WERI-Rb-1 (cell line): ENCODE measurements around the gene ZBTB20.
"Not testable (repeated sequence)": the region's sequence is repeated elsewhere in the genome, so short reads cannot be mapped to it uniquely, and the experiment has no call there.

Experiments
- DNase-seq: peaks from one replicate; pipeline ENCODE4 v3.0.0-alpha.2; 2020
- H3K27ac ChIP-seq: fragments of 250-450 bp; sonication (Bioruptor Pico); 2 replicates; pipeline ENCODE4 v1.5.1; 2020; ENCODE audit warnings: mild to moderate bottlenecking, moderate library complexity
- H3K27me3 ChIP-seq: fragments of 250-450 bp; sonication (Bioruptor Pico); 2 replicates; pipeline ENCODE4 v1.5.1; 2021; ENCODE audit warnings: mild to moderate bottlenecking, low read depth, moderate library complexity; ENCODE audit not compliant: insufficient read depth, severe bottlenecking
- H3K36me3 ChIP-seq: fragments of 250-450 bp; sonication (Bioruptor Pico); 2 replicates; pipeline ENCODE4 v1.5.1; 2020; ENCODE audit warnings: mild to moderate bottlenecking, moderate library complexity
- H3K4me3 ChIP-seq: 2 replicates; pipeline ENCODE4 v1.5.1; 2011; ENCODE audit warnings: low read depth, mild to moderate bottlenecking, control low read depth, low read length
- H3K9me3 ChIP-seq: fragments of 250-450 bp; sonication (Bioruptor Pico); 2 replicates; pipeline ENCODE4 v1.5.1; 2021; ENCODE audit warnings: mild to moderate bottlenecking, moderate library complexity; ENCODE audit not compliant: severe bottlenecking
- TF ChIP-seq, protein P1 (sequence below): IDR thresholded peaks from 2 replicates; pipeline ENCODE4 v1.5.1; 2011; ENCODE audit warnings: low read depth, mild to moderate bottlenecking, control low read depth, inconsistent platforms, low read length

The ZBTB20 gene

DNA sequence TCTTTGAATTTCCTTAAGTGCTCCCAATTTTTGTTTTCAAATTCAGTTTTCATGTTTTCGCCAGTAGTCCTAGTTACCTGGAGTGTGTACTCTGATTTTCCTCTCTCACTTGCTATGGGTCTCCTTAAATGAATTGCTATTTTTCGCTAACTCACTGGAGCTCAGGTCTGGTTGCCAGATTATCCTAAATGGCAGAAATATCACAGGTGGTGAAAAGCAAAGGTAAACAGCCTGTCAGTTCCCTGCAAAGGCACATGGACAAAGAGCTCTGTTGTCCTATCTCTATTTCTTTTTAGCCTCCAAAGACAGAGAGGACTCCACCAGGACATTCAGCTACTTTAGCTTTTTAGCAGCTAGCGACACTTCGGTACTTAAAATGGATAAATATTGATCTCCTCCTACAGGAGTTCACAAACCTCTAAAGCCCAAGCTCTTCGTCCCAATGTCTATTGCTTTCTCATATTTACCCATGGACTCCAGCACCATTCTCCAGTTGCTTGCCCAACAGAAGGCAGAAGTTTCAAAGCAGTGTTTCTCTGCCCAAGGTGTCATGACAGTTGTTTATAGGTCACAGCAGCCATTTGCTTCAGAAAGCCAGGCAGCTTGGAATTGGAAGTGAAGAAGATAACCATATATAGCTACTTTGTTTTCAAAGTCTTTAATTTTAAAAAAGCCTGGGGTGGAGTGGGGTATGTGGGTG lies 12.3 kb downstream of the ZBTB20 start:
- TF ChIP-seq, protein P1, sequence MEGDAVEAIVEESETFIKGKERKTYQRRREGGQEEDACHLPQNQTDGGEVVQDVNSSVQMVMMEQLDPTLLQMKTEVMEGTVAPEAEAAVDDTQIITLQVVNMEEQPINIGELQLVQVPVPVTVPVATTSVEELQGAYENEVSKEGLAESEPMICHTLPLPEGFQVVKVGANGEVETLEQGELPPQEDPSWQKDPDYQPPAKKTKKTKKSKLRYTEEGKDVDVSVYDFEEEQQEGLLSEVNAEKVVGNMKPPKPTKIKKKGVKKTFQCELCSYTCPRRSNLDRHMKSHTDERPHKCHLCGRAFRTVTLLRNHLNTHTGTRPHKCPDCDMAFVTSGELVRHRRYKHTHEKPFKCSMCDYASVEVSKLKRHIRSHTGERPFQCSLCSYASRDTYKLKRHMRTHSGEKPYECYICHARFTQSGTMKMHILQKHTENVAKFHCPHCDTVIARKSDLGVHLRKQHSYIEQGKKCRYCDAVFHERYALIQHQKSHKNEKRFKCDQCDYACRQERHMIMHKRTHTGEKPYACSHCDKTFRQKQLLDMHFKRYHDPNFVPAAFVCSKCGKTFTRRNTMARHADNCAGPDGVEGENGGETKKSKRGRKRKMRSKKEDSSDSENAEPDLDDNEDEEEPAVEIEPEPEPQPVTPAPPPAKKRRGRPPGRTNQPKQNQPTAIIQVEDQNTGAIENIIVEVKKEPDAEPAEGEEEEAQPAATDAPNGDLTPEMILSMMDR = no peak
- Histone ChIP-seq H3K4me3 (no peak overlapping the region), H3K9me3 (no peaks in the 10 kb centered on the region), H3K27ac (no peak overlapping the region), H3K27me3 (no peaks in the 10 kb centered on the region), H3K36me3 (no peaks in the 10 kb centered on the region)
- DNase-seq = no peak

DNA sequence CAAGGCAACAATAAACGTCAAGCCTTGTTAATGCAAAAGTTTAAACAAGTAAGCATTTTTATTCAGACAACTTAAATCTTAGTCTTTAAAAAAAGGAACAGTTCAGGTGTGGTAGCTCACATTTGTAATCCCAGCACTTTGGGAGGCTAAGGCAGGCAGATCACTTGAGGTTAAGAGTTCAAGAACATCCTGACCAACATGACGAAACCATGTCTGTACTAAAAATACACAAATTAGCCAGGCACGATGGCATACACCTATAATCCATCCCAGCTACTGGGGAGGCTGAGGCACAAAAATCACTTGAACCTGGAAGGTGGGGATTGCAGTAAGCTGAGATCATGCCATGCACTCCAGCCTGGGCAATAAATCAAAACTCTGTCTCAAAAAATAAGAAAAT lies 19.9 kb downstream of the ZBTB20 start:
- TF ChIP-seq, protein P1 = no peak
- no peaks in the 10 kb centered on the region for H3K9me3 ChIP-seq
- H3K36me3 ChIP-seq = no peaks in the 10 kb centered on the region
- H3K27me3 ChIP-seq = no peaks in the 10 kb centered on the region
- no peak overlapping the region for H3K4me3 ChIP-seq
- H3K27ac ChIP-seq = no peak overlapping the region
- DNase-seq = no peak

DNA sequence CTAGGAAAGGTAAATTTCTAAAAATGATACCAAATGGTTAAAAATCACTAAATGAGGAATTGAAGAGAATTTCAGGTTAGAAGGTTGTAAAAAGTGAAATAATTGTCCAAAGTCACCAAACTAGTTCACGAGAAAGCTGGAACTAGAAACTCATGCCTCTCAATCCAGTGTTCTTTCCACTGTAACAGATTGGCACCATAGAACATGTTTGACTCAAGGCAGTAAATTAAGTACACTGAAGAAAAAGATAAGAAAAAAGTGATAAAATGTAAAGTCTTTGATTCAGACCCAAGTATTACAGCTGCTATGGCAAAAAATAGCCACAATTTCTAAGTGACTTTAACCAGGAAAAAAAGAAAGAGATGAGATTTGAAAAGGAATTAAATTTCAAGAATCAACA lies 26.5 kb downstream of the ZBTB20 start:
- TF ChIP-seq, protein P1 = no peak
- no peak for DNase-seq
- H3K27ac ChIP-seq = no peak overlapping the region
- no peaks in the 10 kb centered on the region for H3K27me3 ChIP-seq
- H3K9me3 ChIP-seq = no peaks in the 10 kb centered on the region
- no peak overlapping the region for H3K4me3 ChIP-seq
- H3K36me3 ChIP-seq = no peaks in the 10 kb centered on the region

DNA sequence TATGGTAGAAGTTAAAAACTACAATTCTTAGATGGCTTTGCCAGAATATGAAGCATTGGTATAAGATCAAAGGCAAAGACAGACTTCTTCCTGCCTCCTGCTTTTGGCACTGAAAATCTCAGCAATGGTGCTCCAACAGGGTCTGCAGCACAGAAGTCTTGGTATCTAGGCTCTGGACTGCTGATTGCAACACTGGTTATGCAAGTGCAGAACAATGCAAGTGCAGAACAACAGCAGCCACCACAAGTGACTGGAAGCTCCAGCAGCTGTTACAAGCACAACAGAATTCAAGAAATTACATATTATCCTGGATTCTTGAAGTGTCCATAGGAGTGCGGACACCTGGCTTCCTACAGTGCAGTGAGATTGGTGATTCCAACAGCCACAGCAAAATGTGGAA lies 33.7 kb downstream of the ZBTB20 start:
- TF ChIP-seq, protein P1 = no peak
- no peaks in the 10 kb centered on the region for H3K9me3 ChIP-seq
- no peaks in the 10 kb centered on the region for H3K27me3 ChIP-seq
- H3K27ac ChIP-seq = no peak overlapping the region
- DNase-seq = no peak
- no peaks in the 10 kb centered on the region for H3K36me3 ChIP-seq
- no peak overlapping the region for H3K4me3 ChIP-seq

DNA sequence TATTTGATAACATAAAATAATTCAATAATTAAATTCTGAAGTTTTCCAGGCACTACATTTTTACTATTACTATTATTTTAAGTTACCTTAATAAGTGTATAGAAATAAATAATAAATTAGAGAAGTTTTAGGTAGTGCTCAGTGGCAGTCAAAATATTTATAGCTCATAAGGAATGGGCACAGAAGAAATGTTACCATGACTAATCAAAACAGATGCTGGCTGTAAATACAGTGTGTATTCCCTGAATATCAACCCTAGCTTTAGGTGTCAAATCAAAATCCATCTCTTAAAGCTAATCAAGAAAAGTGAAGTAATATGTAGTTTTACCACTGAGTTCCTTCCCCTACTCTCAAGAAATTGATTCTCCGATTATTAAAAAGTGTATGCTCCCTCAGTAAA lies 35.5 kb downstream of the ZBTB20 start:
- TF ChIP-seq, protein P1 = no peak
- Histone ChIP-seq H3K27me3 (no peaks in the 10 kb centered on the region), H3K9me3 (no peaks in the 10 kb centered on the region), H3K4me3 (no peak overlapping the region), H3K27ac (no peak overlapping the region), H3K36me3 (no peaks in the 10 kb centered on the region)
- DNase-seq = no peak

DNA sequence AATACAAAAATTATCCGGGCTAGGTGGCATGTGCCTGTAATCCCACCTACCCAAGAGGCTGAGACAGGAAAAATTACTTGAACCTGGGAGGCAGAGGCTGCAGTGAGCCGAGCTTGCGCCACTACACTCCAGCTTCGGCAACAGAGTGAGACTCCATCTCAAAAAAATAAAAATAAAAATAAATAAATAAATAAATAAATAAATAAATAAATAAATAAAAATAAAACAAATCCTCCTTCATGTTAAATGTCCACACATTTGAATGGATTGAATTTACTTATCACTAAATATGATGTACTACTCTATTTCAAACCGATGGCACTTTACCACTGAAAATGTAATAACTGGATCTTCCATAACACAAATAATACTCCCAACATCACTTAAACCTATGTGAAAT lies 36.3 kb downstream of the ZBTB20 start:
- Histone ChIP-seq H3K27ac (no peak overlapping the region), H3K36me3 (no peaks in the 10 kb centered on the region), H3K9me3 (no peaks in the 10 kb centered on the region), H3K4me3 (no peak overlapping the region), H3K27me3 (no peaks in the 10 kb centered on the region)
- DNase-seq = no peak
- TF ChIP-seq, protein P1 = no peak

DNA sequence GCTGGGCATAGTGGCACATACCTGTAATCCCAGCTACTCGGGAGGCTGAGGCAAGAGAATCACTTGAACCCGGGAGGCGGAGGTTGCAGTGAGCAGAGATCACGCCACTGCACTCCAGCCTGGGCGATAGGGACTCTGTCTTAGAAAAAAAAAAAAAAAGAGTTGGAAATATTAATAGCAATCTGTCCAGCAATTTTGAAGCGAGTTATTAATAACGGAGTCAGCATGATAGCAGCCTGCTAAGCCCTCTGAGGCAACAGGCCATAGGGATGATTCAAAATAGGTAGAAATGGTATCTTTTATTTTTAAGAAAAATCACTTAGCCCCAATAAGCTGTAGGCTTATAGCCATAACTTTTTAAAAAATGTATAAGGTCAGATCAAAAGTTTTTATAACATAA lies 37.0 kb downstream of the ZBTB20 start:
- H3K27ac ChIP-seq, H3K4me3 ChIP-seq, DNase-seq, H3K36me3 ChIP-seq, H3K9me3 ChIP-seq, H3K27me3 ChIP-seq: not testable (repeated sequence)
